GM19035 (cell line): ENCODE results near the gene NUDT21.
"Not testable (repeated sequence)": the region's sequence is repeated elsewhere in the genome, so short reads cannot be mapped to it uniquely, and the experiment has no call there.

Experiments used
- ATAC-seq: cut with Tn5 transposase; IDR thresholded peaks from one replicate; pipeline ENCODE4 v1.9.1; 2021; ENCODE audit not compliant: unreplicated experiment

The NUDT21 gene

GRCh38 chr16:56419740-56420548 lies 31.2 kb downstream of the NUDT21 start:
- no peak for ATAC-seq

- no peak for ATAC-seq
Measured at GRCh38 chr16:56417138-56417537, 34.0 kb downstream of the NUDT21 start.

- ATAC-seq = no peak
Measured at GRCh38 chr16:56415875-56416274, 35.3 kb downstream of the NUDT21 start.

GRCh38 chr16:56414366-56414765 lies 36.8 kb downstream of the NUDT21 start:
- ATAC-seq = no peak

GRCh38 chr16:56413381-56413780 lies 37.8 kb downstream of the NUDT21 start:
- ATAC-seq = no peak

- no peak for ATAC-seq
Measured at GRCh38 chr16:56411624-56412023, 39.5 kb downstream of the NUDT21 start.

- ATAC-seq = no peak
Measured at GRCh38 chr16:56411123-56411522, 40.0 kb downstream of the NUDT21 start.

GRCh38 chr16:56409195-56409594 lies 41.9 kb downstream of the NUDT21 start:
- no peak for ATAC-seq

- no peak for ATAC-seq
Measured at GRCh38 chr16:56408379-56409098, 42.6 kb downstream of the NUDT21 start.

GRCh38 chr16:56405977-56406672 lies 45.0 kb downstream of the NUDT21 start:
- no peak for ATAC-seq

- no peak for ATAC-seq
Measured at GRCh38 chr16:56401482-56401881, 49.6 kb downstream of the NUDT21 start.

- ATAC-seq = no peak
Measured at GRCh38 chr16:56400458-56400857, 50.7 kb downstream of the NUDT21 start.

- ATAC-seq = no peak
Measured at GRCh38 chr16:56399486-56399885, 51.6 kb downstream of the NUDT21 start.

GRCh38 chr16:56399047-56399446 lies 52.1 kb downstream of the NUDT21 start:
- no peak for ATAC-seq

GRCh38 chr16:56396724-56397123 lies 54.4 kb downstream of the NUDT21 start:
- not testable (repeated sequence) for ATAC-seq

- ATAC-seq = no peak
Measured at GRCh38 chr16:56389554-56389953, 61.6 kb downstream of the NUDT21 start.

GRCh38 chr16:56388209-56388608 lies 62.9 kb downstream of the NUDT21 start:
- no peak for ATAC-seq

- ATAC-seq = no peak
Measured at GRCh38 chr16:56387396-56387795, 63.7 kb downstream of the NUDT21 start.

- no peak for ATAC-seq
Measured at GRCh38 chr16:56384074-56384721, 66.9 kb downstream of the NUDT21 start.

- no peak for ATAC-seq
Measured at GRCh38 chr16:56382901-56383355, 68.2 kb downstream of the NUDT21 start.

GRCh38 chr16:56382459-56382858 lies 68.7 kb downstream of the NUDT21 start:
- ATAC-seq = no peak
